Mucosa of descending colon (tissue), 3 donors: ENCODE data around the gene GALNT3. TPM values are rescaled to one million over a fixed set of nuclear protein-coding genes. Genes with fewer than 3 reads are reported as not detected.
A peak's percentile ranks its signal among the peaks of the same experiment; 100 is the strongest.

Experiments used
- ATAC-seq: fragments of 200-7000 bp; cut with Tn5 transposase; one replicate; pipeline ENCODE4 v1.9.1; 2020; ENCODE audit warnings: mild to moderate bottlenecking, moderate library complexity
- DNase-seq, 3 donors: peaks; one replicate each; pipeline ENCODE4 v3.0.0-alpha.2; 2020
- H3K36me3 ChIP-seq: fragments of 200-600 bp; one replicate; pipeline ENCODE4 v1.8.0; 2021; ENCODE audit warnings: low read depth, mild to moderate bottlenecking
- H3K4me1 ChIP-seq: fragments of 200-600 bp; one replicate; pipeline ENCODE4 v1.8.0; 2021; ENCODE audit warnings: low read depth, mild to moderate bottlenecking
- H3K4me3 ChIP-seq: fragments of 200-600 bp; one replicate; pipeline ENCODE4 v1.8.0; 2021; ENCODE audit warnings: mild to moderate bottlenecking
- H3K9me3 ChIP-seq: fragments of 200-600 bp; one replicate; pipeline ENCODE4 v1.8.0; 2021; ENCODE audit warnings: mild to moderate bottlenecking
- CTCF ChIP-seq: fragments of 200-600 bp; IDR thresholded peaks from one replicate; pipeline ENCODE4 v1.8.0; 2022; ENCODE audit warnings: antibody characterized with exemption, mild to moderate bottlenecking
- intact Hi-C, 2 donors: fragments of 100-400 bp; cut with DNase I in 1 of 2; cut with micrococcal nuclease in 1 of 2; formaldehyde crosslinking; loops; one replicate each; pipeline versions ENCODE4 v1.11.0 to v1.11.1; 2022; cut with DNase I, micrococcal nuclease
- total RNA-seq, 3 donors: library from RNA; stranded (reverse); fragmentation: NEBNext Ultra II Directional in 2 of 3; extraction: Animal tissue kit (Norgen Biotek cat#: 25700) in 2 of 3; gene quantifications; one replicate each; pipeline versions ENCODE4 v1.2.1 to v1.2.4, GENCODE V29; 2021 to 2023
- donor health status: DM: no; HTN: no; CAD: no; lungs with moderate emphysema.
- donor health status: DM: no; HTN: no; CAD: no.
- donor health status: DM: no; HTN: yes; CAD: no.

The GALNT3 gene
- total RNA-seq, 3 donors from 2014 or later: 33.4 to 82.8 (median 81.0) TPM

GRCh38 chr2:165743442-165743841, 50.6 kb downstream of the GALNT3 start:
- DNase-seq (no peak), ATAC-seq (peak; percentile 33)
- intact Hi-C loops: no loop called here
- Histone ChIP-seq H3K4me1 (no peaks in the 10 kb centered on the region), H3K9me3 (no peaks in the 10 kb centered on the region), H3K4me3 (no peak overlapping the region), H3K36me3 (no peaks in the 10 kb centered on the region)
- TF ChIP-seq CTCF: no peak

DNA sequence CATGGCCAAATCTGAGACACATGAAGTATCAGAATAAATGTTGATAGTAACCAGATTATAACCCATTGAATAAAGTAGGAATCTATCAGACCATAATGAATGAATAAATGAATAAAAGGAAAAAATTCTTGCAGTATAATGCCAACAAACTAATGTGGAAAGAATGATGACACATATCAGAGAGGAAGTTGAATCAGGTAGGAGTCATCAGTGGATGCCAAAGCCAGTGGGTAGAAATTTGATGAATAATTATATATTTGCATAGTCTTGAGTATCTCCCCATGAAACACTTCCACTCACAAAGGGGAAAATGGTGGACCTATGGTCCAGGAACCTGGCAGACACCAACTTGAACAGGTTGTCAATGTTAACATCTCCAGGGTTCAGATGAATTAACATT, 68.6 kb downstream of the GALNT3 start:
- no peak for ATAC-seq
- no peak for TF ChIP-seq CTCF

DNA sequence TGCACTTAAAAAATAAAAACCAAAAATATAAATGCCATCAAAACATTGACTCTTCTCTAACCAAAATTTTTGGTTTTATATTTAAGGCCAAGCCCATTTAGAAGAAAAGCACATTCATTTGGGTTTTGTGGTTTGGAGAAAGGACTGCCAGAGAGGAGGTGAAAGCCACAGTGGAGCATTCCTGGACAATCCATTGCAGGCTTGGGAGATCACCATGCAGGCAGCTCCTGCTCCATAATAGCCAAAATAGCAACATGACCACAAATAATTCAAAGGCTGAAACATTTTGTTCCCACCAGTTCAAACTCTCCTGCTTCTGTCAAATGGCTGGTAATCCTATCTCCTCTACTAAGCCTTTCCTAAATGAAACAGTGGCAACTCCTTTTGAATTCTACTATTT, 73.5 kb downstream of the GALNT3 start:
- no peaks in the 10 kb centered on the region for H3K9me3 ChIP-seq
- ATAC-seq: no peak
- no peak for TF ChIP-seq CTCF
- H3K36me3 ChIP-seq: no peaks in the 10 kb centered on the region
- intact Hi-C loops: no loop called here
- H3K4me3 ChIP-seq: no peak overlapping the region
- DNase-seq: no peak
- no peaks in the 10 kb centered on the region for H3K4me1 ChIP-seq

More for the DNA sequence above, 68.6 kb downstream of the GALNT3 start:
- Histone ChIP-seq H3K9me3 (no peaks in the 10 kb centered on the region), H3K36me3 (no peaks in the 10 kb centered on the region), H3K4me1 (no peaks in the 10 kb centered on the region), H3K4me3 (no peak overlapping the region)
- no peak for DNase-seq
- intact Hi-C loops: no loop called here

DNA sequence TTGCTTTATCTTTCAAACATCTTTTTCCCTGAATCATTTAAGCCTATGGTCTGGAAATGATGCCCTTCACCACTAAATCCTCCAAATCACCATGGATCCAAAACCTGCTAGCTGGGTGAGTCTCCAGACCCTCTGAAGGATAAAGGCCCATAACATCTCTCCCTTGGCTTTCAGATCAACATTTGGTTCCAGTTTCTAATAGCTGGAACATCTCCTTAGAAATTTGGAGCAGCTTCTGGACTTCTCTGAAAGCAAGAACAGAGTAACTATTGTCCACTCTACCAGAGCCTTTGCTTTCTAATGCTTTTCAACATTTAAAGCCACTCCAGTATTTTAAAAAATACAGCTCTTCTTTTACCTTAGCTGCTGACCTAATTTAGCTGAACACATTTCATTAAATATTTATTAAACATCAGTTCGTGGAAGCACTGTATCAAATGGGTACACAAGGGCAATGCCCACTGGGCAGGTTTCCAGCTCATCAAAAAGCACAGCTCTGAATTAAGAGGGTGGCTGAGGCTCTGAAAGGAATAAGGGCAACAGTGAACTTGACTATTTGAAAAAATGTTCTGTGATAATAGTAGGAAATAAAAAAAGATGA, 75.3 kb downstream of the GALNT3 start:
- H3K4me1 ChIP-seq: no peaks in the 10 kb centered on the region
- no peaks in the 10 kb centered on the region for H3K36me3 ChIP-seq
- no peak for TF ChIP-seq CTCF
- DNase-seq: no peak
- ATAC-seq: no peak
- intact Hi-C loops: no loop called here
- no peaks in the 10 kb centered on the region for H3K9me3 ChIP-seq
- H3K4me3 ChIP-seq: no peak overlapping the region

DNA sequence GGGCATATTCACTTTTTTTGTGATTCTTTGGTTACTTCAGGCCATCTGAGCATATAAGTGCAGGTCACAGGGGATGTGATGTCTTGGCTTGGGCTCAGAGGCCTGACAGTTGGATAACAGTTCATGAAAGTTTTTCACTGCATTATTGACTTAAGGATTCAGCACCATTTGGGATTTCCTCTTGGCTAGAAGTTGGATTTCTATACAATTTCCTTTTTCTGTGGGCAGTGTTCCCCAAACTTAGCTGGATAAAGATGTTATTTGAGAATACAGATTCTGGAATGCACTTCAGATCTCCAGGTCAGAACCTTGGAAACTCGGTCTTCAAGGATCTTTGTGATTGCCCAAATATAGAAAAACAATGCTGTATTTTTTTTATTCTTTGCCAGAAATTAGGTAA, 78.0 kb downstream of the GALNT3 start:
- Histone ChIP-seq H3K9me3 (no peaks in the 10 kb centered on the region), H3K4me1 (no peaks in the 10 kb centered on the region), H3K4me3 (no peak overlapping the region), H3K36me3 (no peaks in the 10 kb centered on the region)
- ATAC-seq (no peak), DNase-seq (no peak)
- intact Hi-C loops: no loop called here
- TF ChIP-seq CTCF: no peak
